ENCODE data around the gene PRKAB1. TPM values are rescaled to one million over a fixed set of nuclear protein-coding genes. Genes with fewer than 3 reads are reported as not detected.

PRKAB1 gene
- total RNA-seq, 1 donor = 16.6 TPM

DNA sequence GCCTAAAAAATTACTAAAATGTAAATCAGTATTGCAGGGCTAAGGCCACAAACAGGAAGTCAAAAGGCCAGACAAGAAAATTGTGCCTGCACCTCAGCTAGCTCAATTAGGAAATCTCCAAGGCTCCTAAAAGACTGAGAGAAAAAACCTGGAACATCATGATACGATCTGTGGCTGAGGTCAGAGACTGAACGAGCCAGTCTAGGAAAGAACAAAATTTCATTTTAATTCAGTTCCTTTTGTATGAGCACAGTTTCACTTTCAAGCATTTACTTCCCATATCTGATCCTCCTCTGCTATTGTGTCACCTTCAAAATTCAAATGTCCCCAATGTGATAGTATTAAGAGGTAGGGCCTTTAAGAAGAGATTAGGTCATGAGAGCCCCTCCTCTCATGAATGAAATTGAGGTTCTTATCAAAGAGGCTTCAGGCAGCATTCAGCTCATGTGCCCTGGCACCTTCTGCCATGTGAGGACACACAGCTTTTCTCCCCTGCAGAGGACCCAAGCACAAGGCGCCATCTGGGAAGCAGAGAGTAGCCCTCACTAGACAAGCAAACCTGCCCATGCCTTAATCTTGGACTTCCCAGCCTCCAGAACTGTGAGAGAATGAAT is 14.8 kb downstream of the PRKAB1 start:
- TF ChIP-seq, protein P1, sequence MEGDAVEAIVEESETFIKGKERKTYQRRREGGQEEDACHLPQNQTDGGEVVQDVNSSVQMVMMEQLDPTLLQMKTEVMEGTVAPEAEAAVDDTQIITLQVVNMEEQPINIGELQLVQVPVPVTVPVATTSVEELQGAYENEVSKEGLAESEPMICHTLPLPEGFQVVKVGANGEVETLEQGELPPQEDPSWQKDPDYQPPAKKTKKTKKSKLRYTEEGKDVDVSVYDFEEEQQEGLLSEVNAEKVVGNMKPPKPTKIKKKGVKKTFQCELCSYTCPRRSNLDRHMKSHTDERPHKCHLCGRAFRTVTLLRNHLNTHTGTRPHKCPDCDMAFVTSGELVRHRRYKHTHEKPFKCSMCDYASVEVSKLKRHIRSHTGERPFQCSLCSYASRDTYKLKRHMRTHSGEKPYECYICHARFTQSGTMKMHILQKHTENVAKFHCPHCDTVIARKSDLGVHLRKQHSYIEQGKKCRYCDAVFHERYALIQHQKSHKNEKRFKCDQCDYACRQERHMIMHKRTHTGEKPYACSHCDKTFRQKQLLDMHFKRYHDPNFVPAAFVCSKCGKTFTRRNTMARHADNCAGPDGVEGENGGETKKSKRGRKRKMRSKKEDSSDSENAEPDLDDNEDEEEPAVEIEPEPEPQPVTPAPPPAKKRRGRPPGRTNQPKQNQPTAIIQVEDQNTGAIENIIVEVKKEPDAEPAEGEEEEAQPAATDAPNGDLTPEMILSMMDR (IDR thresholded peaks at IDR 0.05; ENCODE audit: extremely low read depth, low read depth, low read length) = no peak
- Histone ChIP-seq H4K20me1 (ENCODE audit: insufficient read depth, low read length) (no peaks in the 10 kb centered on the region), H3K4me3 (ENCODE audit: insufficient read depth, low read length) (no peak overlapping the region), H3K36me3 (ENCODE audit: insufficient read depth, low read length) (peaks cover 43% of the 10 kb centered on the region), H3K79me2 (ENCODE audit: insufficient read depth, low read length) (no peaks in the 10 kb centered on the region), H2AFZ (ENCODE audit: low read length) (peak overlapping the region; percentile 23), H3K9me3 (ENCODE audit: low read depth, low read length) (no peaks in the 10 kb centered on the region), H3K27me3 (ENCODE audit: insufficient read depth, low read length) (no peaks in the 10 kb centered on the region), H3K27ac (ENCODE audit: low read depth, low read length) (peak overlapping the region; percentile 75), H3K4me1 (ENCODE audit: insufficient read depth, low read length) (peaks cover 24% of the 10 kb centered on the region), H3K4me2 (ENCODE audit: insufficient read depth, low read length) (peak overlapping the region; percentile 44)
- DNase-seq (ENCODE audit: insufficient read length, low spot score, missing footprints) = no peak

DNA sequence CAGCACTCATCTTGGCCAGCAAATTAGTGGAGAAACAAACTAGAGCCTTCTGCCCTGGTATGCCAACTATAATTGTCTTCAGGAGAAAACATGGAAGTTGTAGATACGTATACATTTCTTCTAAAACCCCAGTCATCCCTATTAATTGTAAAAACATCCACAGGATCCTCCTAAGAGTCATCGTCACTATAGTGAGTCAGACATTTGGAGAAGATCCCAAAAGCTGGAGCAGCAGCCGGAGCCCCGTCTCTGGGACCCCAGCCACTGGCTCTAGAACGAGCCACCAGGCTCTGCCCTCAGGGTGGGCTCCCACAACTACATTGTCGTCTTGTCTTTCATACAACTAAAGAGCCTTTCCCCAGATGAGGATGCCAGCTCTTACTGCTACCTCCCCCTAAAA is 15.5 kb downstream of the PRKAB1 start:
- no peaks in the 10 kb centered on the region for H3K79me2 ChIP-seq (ENCODE audit: insufficient read depth, low read length)
- H3K27me3 ChIP-seq (ENCODE audit: insufficient read depth, low read length) = no peaks in the 10 kb centered on the region
- TF ChIP-seq, protein P1 (IDR thresholded peaks at IDR 0.05; ENCODE audit: extremely low read depth, low read depth, low read length) = no peak
- peak; percentile 73 for DNase-seq (ENCODE audit: insufficient read length, low spot score, missing footprints)
- H3K9me3 ChIP-seq (ENCODE audit: low read depth, low read length) = no peaks in the 10 kb centered on the region
- H3K4me2 ChIP-seq (ENCODE audit: insufficient read depth, low read length) = peak overlapping the region; percentile 44
- no peaks in the 10 kb centered on the region for H4K20me1 ChIP-seq (ENCODE audit: insufficient read depth, low read length)
- H3K36me3 ChIP-seq (ENCODE audit: insufficient read depth, low read length) = peaks cover 37% of the 10 kb centered on the region
- H3K4me1 ChIP-seq (ENCODE audit: insufficient read depth, low read length) = peaks cover 24% of the 10 kb centered on the region
- H3K4me3 ChIP-seq (ENCODE audit: insufficient read depth, low read length) = no peak overlapping the region
- peak overlapping the region; percentile 75 for H3K27ac ChIP-seq (ENCODE audit: low read depth, low read length)
- H2AFZ ChIP-seq (ENCODE audit: low read length) = peak overlapping the region; percentile 23

- Histone ChIP-seq H3K27me3 (ENCODE audit: insufficient read depth, low read length) (no peaks in the 10 kb centered on the region), H3K4me2 (ENCODE audit: insufficient read depth, low read length) (no peak overlapping the region), H4K20me1 (ENCODE audit: insufficient read depth, low read length) (no peaks in the 10 kb centered on the region), H3K27ac (ENCODE audit: low read depth, low read length) (peak overlapping the region; percentile 75), H3K4me1 (ENCODE audit: insufficient read depth, low read length) (peaks cover 24% of the 10 kb centered on the region), H3K4me3 (ENCODE audit: insufficient read depth, low read length) (no peak overlapping the region), H3K9me3 (ENCODE audit: low read depth, low read length) (no peaks in the 10 kb centered on the region), H3K36me3 (ENCODE audit: insufficient read depth, low read length) (peaks cover 33% of the 10 kb centered on the region), H3K79me2 (ENCODE audit: insufficient read depth, low read length) (no peaks in the 10 kb centered on the region), H2AFZ (ENCODE audit: low read length) (peak overlapping the region; percentile 23)
- TF ChIP-seq, protein P1 (IDR thresholded peaks at IDR 0.05; ENCODE audit: extremely low read depth, low read depth, low read length) = no peak
- DNase-seq (ENCODE audit: insufficient read length, low spot score, missing footprints) = no peak
These were observed 15.9 kb downstream of the PRKAB1 start for GRCh38 chr12:119683816-119684215.

GRCh38 chr12:119684711-119685369 is 16.9 kb downstream of the PRKAB1 start:
- Histone ChIP-seq H3K79me2 (ENCODE audit: insufficient read depth, low read length) (no peaks in the 10 kb centered on the region), H3K27me3 (ENCODE audit: insufficient read depth, low read length) (no peaks in the 10 kb centered on the region), H3K27ac (ENCODE audit: low read depth, low read length) (peak overlapping the region; percentile 51), H3K4me3 (ENCODE audit: insufficient read depth, low read length) (no peak overlapping the region), H3K9me3 (ENCODE audit: low read depth, low read length) (no peaks in the 10 kb centered on the region), H3K36me3 (ENCODE audit: insufficient read depth, low read length) (peaks cover 23% of the 10 kb centered on the region), H3K4me2 (ENCODE audit: insufficient read depth, low read length) (peak overlapping the region; percentile 19), H2AFZ (ENCODE audit: low read length) (peak overlapping the region; percentile 77), H3K4me1 (ENCODE audit: insufficient read depth, low read length) (peaks cover 24% of the 10 kb centered on the region), H4K20me1 (ENCODE audit: insufficient read depth, low read length) (no peaks in the 10 kb centered on the region)
- no peak for DNase-seq (ENCODE audit: insufficient read length, low spot score, missing footprints)
- TF ChIP-seq, protein P1 (IDR thresholded peaks at IDR 0.05; ENCODE audit: extremely low read depth, low read depth, low read length) = no peak

Measured in osteoblast (primary cell).